GM06990 (cell line): Measurements from ENCODE around the gene ABCB9.
"Not testable (repeated sequence)": the region's sequence is repeated elsewhere in the genome, so short reads cannot be mapped to it uniquely, and the experiment has no call there.

Experiments used
- DNase-seq: peaks from one replicate; pipeline ENCODE4 v3.0.0-alpha.2; 2011; ENCODE audit not compliant: insufficient read length; ENCODE audit errors: extremely low read depth
- H3K27me3 ChIP-seq: replicated peaks from 2 replicates; pipeline ENCODE4 v1.6.0; 2011; ENCODE audit warnings: low read length; ENCODE audit not compliant: control insufficient read depth, insufficient read depth
- H3K36me3 ChIP-seq: 2 replicates; pipeline ENCODE4 v1.5.1; 2011; ENCODE audit warnings: low read length; ENCODE audit not compliant: control insufficient read depth, insufficient read depth
- H3K4me3 ChIP-seq: replicated peaks from 2 replicates; pipeline ENCODE4 v1.5.1; 2011; ENCODE audit warnings: low read depth, mild to moderate bottlenecking, control low read depth, low read length
- CTCF ChIP-seq: IDR thresholded peaks from 2 replicates; pipeline ENCODE4 v1.5.1; 2011; ENCODE audit warnings: low read length, control low read depth, mild to moderate bottlenecking, inconsistent platforms; ENCODE audit not compliant: insufficient read depth, poor library complexity, severe bottlenecking

The ABCB9 gene

DNA sequence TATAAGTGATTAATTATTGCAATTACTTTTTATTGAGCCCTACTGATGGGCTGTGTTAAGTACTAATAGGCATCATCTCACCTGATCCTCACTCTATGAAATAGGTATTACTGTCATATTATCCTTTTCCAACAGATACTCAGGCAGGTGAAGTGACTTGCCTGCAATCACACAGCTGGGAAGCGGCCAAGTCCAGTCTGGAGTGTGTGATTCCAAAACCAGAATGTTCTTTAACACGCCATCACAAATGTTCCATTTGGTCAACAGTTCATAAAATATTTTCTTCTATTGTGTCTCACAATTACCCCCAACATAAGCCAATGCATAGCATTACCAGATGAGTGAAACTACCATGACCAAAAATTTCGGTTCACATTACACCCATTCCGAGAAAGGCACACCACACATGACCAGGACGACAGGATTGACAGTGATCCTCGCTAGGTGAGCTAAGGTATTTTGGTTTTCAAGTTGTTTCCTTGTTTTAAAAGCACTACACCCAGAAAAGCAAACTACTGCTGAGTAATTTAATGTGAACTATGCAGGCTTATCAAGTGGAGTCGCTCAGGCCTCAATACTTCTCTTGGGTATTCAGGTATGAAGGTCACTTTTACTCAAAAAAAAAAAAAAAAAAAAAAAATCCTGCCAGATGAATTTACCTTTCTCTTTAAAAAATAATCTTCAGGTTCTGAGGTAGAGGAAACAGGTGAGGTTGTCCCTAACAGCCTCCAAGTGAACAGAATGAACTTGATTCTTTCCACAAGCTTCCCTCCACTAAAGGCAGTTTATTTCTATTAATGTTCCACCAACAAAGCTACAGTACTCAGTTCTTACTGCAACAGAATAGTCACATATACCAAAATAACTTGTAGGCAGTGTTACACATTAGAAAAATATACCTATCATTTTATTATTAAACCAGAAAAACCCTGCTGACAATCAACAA lies 72.8 kb downstream of the ABCB9 start:
- no peaks in the 10 kb centered on the region for H3K27me3 ChIP-seq
- no peak overlapping the region for H3K4me3 ChIP-seq
- no peaks in the 10 kb centered on the region for H3K36me3 ChIP-seq
- DNase-seq, result no peak
- no peak for TF ChIP-seq CTCF

DNA sequence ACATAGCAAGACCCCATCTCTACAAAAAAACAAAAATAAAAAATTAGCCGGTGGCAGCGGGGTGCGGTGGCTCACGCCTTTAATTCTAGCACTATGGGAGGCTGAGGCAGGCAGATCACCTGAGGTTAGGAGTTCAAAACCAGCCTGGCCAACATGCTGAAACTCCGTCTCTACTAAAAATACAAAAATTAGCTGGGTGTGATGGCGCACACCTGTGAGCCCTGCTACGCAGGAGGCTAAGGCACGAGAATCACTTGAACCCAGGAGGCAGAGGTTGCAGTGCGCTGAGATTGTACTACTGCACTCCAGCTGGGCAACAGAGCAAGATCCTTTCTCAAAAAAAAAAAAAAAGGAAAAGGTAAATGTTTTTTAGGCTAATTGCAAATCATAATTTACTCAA lies 73.5 kb downstream of the ABCB9 start:
- not testable (repeated sequence) for DNase-seq, H3K36me3 ChIP-seq, H3K27me3 ChIP-seq, H3K4me3 ChIP-seq

DNA sequence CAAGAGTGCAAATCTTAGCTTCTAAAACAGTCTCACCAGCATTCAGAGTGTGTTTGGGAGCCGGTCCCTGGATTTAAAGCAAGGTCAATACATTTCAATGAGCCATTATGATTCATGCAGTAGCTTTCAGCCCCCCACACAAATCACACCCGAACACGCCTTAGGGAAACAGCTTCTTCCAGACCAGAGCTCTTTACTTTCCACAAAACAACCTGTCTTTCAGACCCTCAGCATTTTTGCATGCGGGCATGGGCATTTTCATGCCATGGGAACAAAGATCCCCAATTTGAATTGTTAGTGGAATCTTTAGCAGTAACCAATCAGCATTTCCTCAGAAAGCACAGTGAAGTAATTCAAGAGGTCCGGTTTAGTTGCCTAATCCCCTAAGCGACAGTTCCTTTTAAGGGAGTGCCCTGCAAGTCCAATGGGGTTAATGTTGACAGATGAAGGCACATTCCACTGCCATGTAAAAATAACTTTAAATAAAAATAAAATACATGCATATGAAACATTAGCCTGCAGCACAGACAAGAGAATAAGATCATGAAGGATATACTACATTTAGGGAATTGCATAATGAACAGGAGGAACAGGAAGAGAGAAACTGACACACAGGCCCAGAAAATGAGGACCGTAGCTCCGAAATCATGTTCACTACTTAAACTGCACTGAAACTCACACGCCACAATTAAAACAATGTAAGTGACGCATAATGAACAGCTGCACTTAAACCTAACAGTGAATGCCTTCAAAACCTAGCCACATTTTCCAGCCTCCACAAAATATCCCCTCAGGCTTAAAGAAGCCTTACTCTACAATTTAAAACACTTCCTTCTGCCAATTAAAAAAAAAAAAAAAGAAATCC lies 74.4 kb downstream of the ABCB9 start:
- DNase-seq, result no peak
- no peak for TF ChIP-seq CTCF
- H3K4me3 ChIP-seq, result no peak overlapping the region
- H3K36me3 ChIP-seq, result no peaks in the 10 kb centered on the region
- no peaks in the 10 kb centered on the region for H3K27me3 ChIP-seq

GRCh38 chr12:122889761-122890520 lies 76.3 kb downstream of the ABCB9 start:
- no peak for TF ChIP-seq CTCF
- no peak for DNase-seq
- Histone ChIP-seq H3K27me3 (no peaks in the 10 kb centered on the region), H3K4me3 (no peak overlapping the region), H3K36me3 (no peaks in the 10 kb centered on the region)

- TF ChIP-seq CTCF, result no peak
- H3K27me3 ChIP-seq, result no peaks in the 10 kb centered on the region
- DNase-seq, result no peak
- peak overlapping the region; percentile 30 for H3K4me3 ChIP-seq
- no peaks in the 10 kb centered on the region for H3K36me3 ChIP-seq
Measured at GRCh38 chr12:122888232-122888752, 78.0 kb downstream of the ABCB9 start.

- no peak for TF ChIP-seq CTCF
- H3K27me3 ChIP-seq, result no peaks in the 10 kb centered on the region
- H3K4me3 ChIP-seq, result peak overlapping the region; percentile 30
- no peak for DNase-seq
- H3K36me3 ChIP-seq, result no peaks in the 10 kb centered on the region
Measured at GRCh38 chr12:122887819-122888212, 78.4 kb downstream of the ABCB9 start.
